HS-5 (cell line): Measurements from ENCODE around the gene NOD1.
"Not testable (repeated sequence)": the region's sequence is repeated elsewhere in the genome, so short reads cannot be mapped to it uniquely, and the experiment has no call there.

ENCODE experiments used
- DNase-seq: peaks from one replicate; pipeline ENCODE4 v3.0.0-alpha.2; 2012; ENCODE audit warnings: low read depth

Gene NOD1

GRCh38 chr7:30447466-30447865 is 31.1 kb downstream of the NOD1 start:
- DNase-seq: no peak

DNA sequence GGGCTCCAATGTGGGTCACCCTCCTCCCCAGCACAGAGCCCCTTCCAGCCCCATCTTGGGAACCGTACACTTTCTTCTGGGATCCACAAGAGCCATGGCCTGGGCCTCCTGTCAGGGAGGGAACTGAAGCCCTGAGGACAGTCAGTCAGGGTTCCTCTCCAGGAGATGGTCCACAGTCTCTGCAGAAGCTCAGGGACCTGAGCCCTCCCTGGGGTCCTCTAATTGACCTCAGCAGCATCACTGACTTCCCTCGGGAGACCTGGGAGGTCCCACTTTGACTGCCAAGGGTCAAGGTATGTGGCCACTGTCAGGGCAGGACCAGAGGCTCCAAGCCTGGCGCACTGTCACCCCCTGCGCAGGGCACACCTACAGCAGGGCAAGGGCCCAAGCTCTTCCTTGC is 32.3 kb downstream of the NOD1 start:
- DNase-seq: no peak

- no peak for DNase-seq
Measured at GRCh38 chr7:30445770-30446169, 32.8 kb downstream of the NOD1 start.

- DNase-seq: no peak
Measured at GRCh38 chr7:30437823-30438574, 40.6 kb downstream of the NOD1 start.

GRCh38 chr7:30436518-30436917 is 42.1 kb downstream of the NOD1 start:
- DNase-seq: no peak

- no peak for DNase-seq
Measured at GRCh38 chr7:30436046-30436445, 42.5 kb downstream of the NOD1 start.

DNA sequence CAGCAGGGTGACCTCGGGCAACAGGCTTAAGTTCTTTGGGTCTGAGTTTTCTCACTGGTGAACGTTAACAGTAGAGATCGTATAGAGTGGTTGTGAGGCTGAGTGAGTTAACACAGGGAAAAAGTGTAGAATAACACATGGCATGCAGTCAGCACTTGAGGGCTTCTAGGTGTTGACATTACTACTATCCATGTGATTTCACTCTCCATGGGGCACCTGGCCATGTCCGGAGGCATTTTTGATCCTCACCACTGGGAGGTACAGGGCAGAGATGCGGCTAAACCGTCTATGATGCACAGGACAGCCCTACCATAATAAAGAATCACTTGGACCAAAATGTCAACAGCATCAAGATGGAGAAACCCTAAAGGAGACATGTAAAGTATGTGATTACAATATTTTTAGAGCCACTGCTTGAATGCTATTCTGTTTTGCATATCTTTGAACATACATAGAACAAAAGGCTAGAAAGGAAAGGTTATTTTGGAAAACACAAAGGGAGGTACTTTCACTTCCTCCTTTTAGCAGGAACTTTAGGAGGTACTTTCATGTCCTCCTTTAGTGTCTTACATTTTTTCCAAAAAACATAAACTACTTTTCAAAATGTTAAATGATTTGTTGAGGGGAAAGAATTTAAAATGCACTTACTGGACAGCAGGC is 44.3 kb downstream of the NOD1 start:
- no peak for DNase-seq

GRCh38 chr7:30433506-30433905 is 45.1 kb downstream of the NOD1 start:
- no peak for DNase-seq

- DNase-seq: no peak
Measured at GRCh38 chr7:30433082-30433481, 45.5 kb downstream of the NOD1 start.

DNA sequence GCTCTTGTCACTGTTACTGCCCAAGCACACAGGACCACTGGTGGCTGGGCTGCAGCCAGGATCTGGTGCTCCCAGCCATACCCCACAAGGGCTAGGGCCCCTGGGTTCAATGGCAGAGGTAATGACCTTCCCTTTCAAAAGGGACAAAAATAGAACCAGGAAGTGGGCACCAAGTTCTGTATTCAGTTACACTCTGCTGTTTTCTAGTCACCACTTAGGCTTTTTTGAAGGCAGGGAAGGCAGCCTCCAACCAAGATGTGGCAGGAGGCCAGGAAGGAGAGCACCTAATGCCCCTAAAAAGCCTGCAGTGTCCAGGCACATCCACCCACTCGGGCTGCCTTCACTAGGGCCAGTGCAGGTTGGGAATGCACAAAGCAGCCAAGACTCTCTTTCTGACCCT is 47.8 kb downstream of the NOD1 start:
- no peak for DNase-seq

DNA sequence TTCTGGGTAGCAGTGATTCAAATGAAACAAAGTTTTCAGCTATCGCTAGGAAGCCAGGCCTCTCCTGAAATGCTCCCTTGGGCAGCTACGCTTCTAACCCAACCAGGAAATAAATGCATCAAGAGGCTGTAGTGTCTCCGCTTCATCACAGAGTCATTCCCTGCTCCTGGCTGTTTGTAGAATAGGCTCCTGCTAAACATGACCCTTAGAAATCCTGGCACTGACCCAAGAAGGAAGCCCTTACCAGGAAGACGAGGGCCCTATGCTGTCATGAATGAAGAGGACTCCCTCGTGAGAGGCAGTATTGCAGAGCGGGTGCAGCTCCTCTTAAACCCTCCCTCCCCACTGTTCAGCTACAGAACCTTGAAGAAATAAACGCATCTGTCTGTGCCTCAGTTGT is 48.3 kb downstream of the NOD1 start:
- DNase-seq: no peak

- DNase-seq: no peak
Measured at GRCh38 chr7:30429156-30429530, 49.4 kb downstream of the NOD1 start.

GRCh38 chr7:30428246-30429155 is 50.1 kb downstream of the NOD1 start:
- DNase-seq: no peak

DNA sequence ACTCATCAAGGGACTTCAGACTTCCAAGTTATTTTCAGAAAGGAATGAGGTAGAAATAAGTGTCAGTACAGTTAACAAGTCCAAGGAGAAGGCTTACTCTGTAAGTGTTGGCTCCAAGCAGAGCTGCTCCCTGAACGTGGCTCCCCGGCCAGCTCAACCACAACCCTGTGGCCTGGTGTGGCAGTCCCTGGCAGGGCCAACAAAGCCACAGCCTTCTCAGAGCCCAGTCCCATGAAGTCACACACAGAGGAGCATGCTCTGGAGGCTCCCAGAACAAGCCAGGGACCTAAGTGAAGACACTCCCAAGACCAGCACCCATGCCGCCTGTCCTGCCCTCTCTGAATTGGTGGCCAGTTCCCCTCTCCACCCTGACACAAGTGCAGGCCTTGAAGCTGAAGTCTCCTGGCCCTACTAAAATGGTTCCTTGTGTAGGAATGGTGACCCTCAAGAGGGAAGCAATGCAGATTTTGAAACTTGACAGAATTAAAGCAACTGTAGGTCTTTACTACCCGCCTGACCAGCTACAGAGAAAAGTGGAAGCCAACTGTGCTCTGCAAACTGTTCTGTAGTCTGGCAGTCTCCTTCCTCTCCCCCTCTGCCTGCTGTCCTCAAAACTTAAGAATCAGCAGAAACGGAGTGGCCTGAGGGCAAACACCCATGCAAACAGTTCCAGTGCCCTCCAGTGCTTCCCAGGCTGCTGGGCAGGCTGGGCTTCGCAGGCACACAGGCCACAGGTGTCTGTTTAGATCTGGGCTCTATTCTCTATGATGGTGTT is 51.1 kb downstream of the NOD1 start:
- DNase-seq: no peak

DNA sequence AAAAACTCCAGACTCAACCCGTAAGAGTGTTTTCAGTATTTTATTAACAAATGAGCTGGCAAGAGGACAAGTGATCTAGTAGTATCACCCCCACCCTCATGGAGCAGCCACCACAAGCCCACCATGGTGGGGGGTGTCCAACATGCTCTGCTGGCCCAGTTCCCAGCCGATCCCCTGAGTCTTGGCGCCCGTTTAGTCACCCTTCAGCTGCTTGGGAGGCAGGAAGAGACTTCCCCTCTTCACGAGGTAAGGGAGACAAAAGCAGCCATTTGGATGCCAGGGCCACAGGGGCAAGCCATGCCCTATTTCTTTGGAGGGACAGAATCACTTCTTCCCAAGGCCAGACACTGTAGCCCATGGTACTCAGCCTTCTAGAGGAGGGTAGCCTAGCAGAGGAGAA is 54.1 kb downstream of the NOD1 start:
- DNase-seq: no peak

GRCh38 chr7:30423788-30424505 is 54.6 kb downstream of the NOD1 start:
- no peak for DNase-seq

DNA sequence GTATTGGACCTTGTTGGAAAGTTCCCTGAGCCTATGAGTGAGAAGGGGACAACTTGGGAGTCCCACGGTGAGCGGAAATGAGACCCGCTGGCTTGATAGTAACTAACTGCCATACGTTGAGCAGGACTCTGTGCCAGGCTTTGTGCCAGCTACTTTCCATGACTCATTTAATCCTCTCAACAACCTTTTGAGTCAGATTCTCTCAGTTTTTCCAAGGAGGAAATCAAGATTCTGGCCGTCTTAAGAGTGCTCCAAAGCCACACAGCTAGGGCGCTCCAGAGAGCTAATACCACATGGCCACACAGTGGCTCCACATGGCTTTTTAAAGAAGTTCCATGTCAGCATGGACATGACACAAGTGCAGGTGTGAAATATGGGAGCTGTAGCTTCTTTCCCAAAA is 55.7 kb downstream of the NOD1 start:
- DNase-seq: no peak

DNA sequence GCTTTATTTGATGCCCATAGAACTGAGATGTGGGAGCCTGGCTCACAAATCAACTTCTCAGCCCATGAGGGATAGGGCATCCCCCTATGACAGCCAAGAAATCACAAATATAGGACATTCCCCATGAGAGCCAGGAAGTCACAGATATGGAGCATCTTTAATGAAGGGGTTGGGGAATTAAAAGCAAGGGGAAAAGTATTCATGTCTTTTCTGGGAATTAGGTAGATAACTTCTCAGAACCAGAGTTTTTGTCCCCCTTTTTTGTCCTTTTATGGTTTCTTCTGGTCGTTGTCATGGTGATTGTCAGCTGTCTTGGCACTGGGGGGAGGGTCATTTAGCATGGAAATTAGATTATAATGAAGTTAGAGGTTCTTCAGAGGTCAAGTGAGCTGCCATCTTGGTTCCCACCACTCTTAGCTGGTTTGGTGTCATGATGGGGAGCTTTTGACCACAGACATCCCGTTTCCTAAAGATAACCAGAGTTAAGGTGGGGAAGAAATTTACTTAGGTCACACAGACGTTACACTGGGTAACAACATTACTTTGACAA is 56.9 kb downstream of the NOD1 start:
- no peak for DNase-seq

GRCh38 chr7:30420662-30421061 is 57.9 kb downstream of the NOD1 start:
- DNase-seq: no peak

DNA sequence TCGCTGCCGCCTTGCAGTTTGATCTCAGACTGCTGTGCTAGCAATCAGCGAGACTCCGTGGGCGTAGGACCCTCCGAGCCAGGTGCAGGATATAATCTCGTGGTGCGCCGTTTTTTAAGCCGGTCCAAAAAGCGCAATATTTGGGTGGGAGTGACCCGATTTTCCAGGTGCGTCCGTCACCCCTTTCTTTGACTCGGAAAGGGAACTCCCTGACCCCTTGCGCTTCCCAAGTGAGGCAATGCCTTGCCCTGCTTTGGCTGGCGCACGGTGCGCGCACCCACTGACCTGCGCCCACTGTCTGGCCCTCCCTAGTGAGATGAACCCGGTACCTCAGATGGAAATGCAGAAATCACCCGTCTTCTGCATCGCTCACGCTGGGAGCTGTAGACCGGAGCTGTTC is 58.5 kb downstream of the NOD1 start:
- not testable (repeated sequence) for DNase-seq

DNA sequence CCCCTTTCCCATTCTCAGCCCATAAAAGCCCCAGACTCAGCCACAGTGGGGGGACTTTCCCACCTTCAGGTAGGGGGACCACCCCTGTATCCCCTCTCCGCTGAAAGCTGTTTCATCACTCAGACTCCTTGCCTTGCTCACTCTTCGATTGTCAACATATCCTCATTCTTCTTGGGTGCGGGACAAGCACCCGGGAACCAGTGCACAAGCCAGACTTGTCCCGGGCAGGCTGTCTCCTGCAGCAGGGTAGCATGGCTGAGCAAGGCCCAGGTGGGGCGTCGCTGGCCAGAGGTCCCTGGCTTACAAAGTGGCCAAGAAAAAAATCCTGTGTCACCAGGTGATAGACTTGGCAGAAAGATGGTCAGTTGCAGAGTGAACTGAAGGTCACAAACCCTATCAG is 64.7 kb downstream of the NOD1 start:
- no peak for DNase-seq
